ENCODE measurements around the gene EGFR.

The EGFR gene

GRCh38 chr7:55053651-55054571, 35.1 kb downstream of the EGFR start:
- no peaks in the 10 kb centered on the region for H4K20me1 ChIP-seq (ENCODE audit: insufficient read depth, low read length, poor library complexity, severe bottlenecking)
- peaks cover 5% of the 10 kb centered on the region; the same call in 1 of the 2 replicates for H3K9me3 ChIP-seq (ENCODE audit: insufficient read depth, low read depth, low read length)
- no peaks in the 10 kb centered on the region for H3K27me3 ChIP-seq (ENCODE audit: insufficient read depth, low read length, poor library complexity, severe bottlenecking)
- no peak overlapping the region for H3K4me2 ChIP-seq (ENCODE audit: low read depth, low read length, poor library complexity, severe bottlenecking)
- no peak overlapping the region for H2AFZ ChIP-seq (ENCODE audit: low read length)
- no peaks in the 10 kb centered on the region for H3K36me3 ChIP-seq (ENCODE audit: insufficient read depth, low read length)
- H3K9me2 ChIP-seq (replicated peaks; ENCODE audit: low read depth, low read length): no peaks in the 10 kb centered on the region
- H3K9ac ChIP-seq (ENCODE audit: low read depth, low read length, poor library complexity, severe bottlenecking): no peak overlapping the region
- no peak overlapping the region for H3K4me3 ChIP-seq (ENCODE audit: low read length, poor library complexity, severe bottlenecking)
- TF ChIP-seq EZH2phosphoT487 (IDR thresholded peaks at IDR 0.05; ENCODE audit: borderline replicate concordance): no peak
- TF ChIP-seq, protein P1, sequence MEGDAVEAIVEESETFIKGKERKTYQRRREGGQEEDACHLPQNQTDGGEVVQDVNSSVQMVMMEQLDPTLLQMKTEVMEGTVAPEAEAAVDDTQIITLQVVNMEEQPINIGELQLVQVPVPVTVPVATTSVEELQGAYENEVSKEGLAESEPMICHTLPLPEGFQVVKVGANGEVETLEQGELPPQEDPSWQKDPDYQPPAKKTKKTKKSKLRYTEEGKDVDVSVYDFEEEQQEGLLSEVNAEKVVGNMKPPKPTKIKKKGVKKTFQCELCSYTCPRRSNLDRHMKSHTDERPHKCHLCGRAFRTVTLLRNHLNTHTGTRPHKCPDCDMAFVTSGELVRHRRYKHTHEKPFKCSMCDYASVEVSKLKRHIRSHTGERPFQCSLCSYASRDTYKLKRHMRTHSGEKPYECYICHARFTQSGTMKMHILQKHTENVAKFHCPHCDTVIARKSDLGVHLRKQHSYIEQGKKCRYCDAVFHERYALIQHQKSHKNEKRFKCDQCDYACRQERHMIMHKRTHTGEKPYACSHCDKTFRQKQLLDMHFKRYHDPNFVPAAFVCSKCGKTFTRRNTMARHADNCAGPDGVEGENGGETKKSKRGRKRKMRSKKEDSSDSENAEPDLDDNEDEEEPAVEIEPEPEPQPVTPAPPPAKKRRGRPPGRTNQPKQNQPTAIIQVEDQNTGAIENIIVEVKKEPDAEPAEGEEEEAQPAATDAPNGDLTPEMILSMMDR (conservative IDR thresholded peaks at IDR 0.05; ENCODE audit: low read length): no peak
- no peaks in the 10 kb centered on the region for H3F3A ChIP-seq (ENCODE audit: low read depth)
- no peaks in the 10 kb centered on the region for H3K79me2 ChIP-seq (ENCODE audit: insufficient read depth, low read length)
- no peaks in the 10 kb centered on the region for H3K4me1 ChIP-seq (ENCODE audit: insufficient read depth, low read length, poor library complexity, severe bottlenecking)

- Histone ChIP-seq H2AFZ (ENCODE audit: low read length) (no peak overlapping the region), H3F3A (ENCODE audit: low read depth) (no peaks in the 10 kb centered on the region), H3K36me3 (ENCODE audit: insufficient read depth, low read length) (no peaks in the 10 kb centered on the region), H3K9ac (ENCODE audit: low read depth, low read length, poor library complexity, severe bottlenecking) (no peak overlapping the region), H3K9me3 (ENCODE audit: insufficient read depth, low read depth, low read length) (peaks cover 5% of the 10 kb centered on the region; the same call in 1 of the 2 replicates), H3K4me3 (ENCODE audit: low read length, poor library complexity, severe bottlenecking) (no peak overlapping the region), H4K20me1 (ENCODE audit: insufficient read depth, low read length, poor library complexity, severe bottlenecking) (no peaks in the 10 kb centered on the region), H3K27me3 (ENCODE audit: insufficient read depth, low read length, poor library complexity, severe bottlenecking) (no peaks in the 10 kb centered on the region), H3K79me2 (ENCODE audit: insufficient read depth, low read length) (no peaks in the 10 kb centered on the region), H3K9me2 (replicated peaks; ENCODE audit: low read depth, low read length) (no peaks in the 10 kb centered on the region), H3K4me2 (ENCODE audit: low read depth, low read length, poor library complexity, severe bottlenecking) (no peak overlapping the region), H3K4me1 (ENCODE audit: insufficient read depth, low read length, poor library complexity, severe bottlenecking) (no peaks in the 10 kb centered on the region)
- no peak for TF ChIP-seq EZH2phosphoT487 (IDR thresholded peaks at IDR 0.05; ENCODE audit: borderline replicate concordance)
- TF ChIP-seq, protein P1 (conservative IDR thresholded peaks at IDR 0.05; ENCODE audit: low read length): no peak
These were observed 35.9 kb downstream of the EGFR start for GRCh38 chr7:55054758-55055157.

- peaks cover 7% of the 10 kb centered on the region; the same call in 1 of the 2 replicates for H3K9me3 ChIP-seq (ENCODE audit: insufficient read depth, low read depth, low read length)
- H3K9ac ChIP-seq (ENCODE audit: low read depth, low read length, poor library complexity, severe bottlenecking): no peak overlapping the region
- H3F3A ChIP-seq (ENCODE audit: low read depth): no peaks in the 10 kb centered on the region
- H2AFZ ChIP-seq (ENCODE audit: low read length): no peak overlapping the region
- no peak for TF ChIP-seq EZH2phosphoT487 (IDR thresholded peaks at IDR 0.05; ENCODE audit: borderline replicate concordance)
- TF ChIP-seq, protein P1 (conservative IDR thresholded peaks at IDR 0.05; ENCODE audit: low read length): no peak
- no peaks in the 10 kb centered on the region for H3K4me1 ChIP-seq (ENCODE audit: insufficient read depth, low read length, poor library complexity, severe bottlenecking)
- H3K4me2 ChIP-seq (ENCODE audit: low read depth, low read length, poor library complexity, severe bottlenecking): no peak overlapping the region
- H3K9me2 ChIP-seq (replicated peaks; ENCODE audit: low read depth, low read length): no peaks in the 10 kb centered on the region
- no peaks in the 10 kb centered on the region for H3K79me2 ChIP-seq (ENCODE audit: insufficient read depth, low read length)
- H4K20me1 ChIP-seq (ENCODE audit: insufficient read depth, low read length, poor library complexity, severe bottlenecking): no peaks in the 10 kb centered on the region
- no peak overlapping the region for H3K4me3 ChIP-seq (ENCODE audit: low read length, poor library complexity, severe bottlenecking)
- H3K27me3 ChIP-seq (ENCODE audit: insufficient read depth, low read length, poor library complexity, severe bottlenecking): no peaks in the 10 kb centered on the region
- H3K36me3 ChIP-seq (ENCODE audit: insufficient read depth, low read length): no peaks in the 10 kb centered on the region
These were observed 36.7 kb downstream of the EGFR start for GRCh38 chr7:55055479-55055878.

Measured in Loucy (cell line).